Mesangial cell (primary cell): ENCODE data around the gene POTEH. TPM values are rescaled to one million over a fixed set of nuclear protein-coding genes. Genes with fewer than 3 reads are reported as not detected.

ENCODE experiments used
- total RNA-seq: library from RNA; depleted of rRNA; stranded (reverse); fragments of >200 nt; gene quantifications from 2 replicates; pipeline ENCODE4 v1.2.3, GENCODE V29; 2015

Gene POTEH
- not detected in 2 replicates for total RNA-seq

DNA sequence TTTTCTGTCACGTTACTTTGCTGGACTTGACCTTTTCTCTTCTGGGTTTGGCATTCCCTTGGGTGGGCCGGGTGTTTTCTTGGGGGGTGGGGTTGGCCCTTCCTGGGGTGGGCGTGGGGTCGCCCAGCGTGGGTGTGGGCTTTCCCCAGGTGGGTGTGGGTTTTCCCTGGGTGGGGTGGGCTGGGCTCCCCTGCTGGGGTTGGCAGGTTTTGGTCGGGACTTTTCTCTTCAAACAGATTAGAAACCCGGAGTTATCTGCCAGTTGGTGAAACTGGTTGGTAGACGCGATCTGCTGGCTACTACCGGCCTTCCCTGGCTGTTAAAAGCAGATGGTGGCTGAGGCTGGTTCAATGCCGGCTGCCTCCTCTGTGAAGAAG, at the start of gene POTEH:
POTEH (plus strand) TSS at position 278 of the 377 bp plus-strand sequence; CDS start at position 330, 52 bp downstream.

Other genes starting within 250 kb of the POTEH start
- gene OR11H1, start 161.8 kb upstream of the POTEH start, total RNA-seq = not detected in 2 replicates